IMR-90 (cell line): ENCODE measurements around the gene TUBD1. TPM values are rescaled to one million over a fixed set of nuclear protein-coding genes. Genes with fewer than 3 reads are reported as not detected.
A peak's percentile ranks its signal among the peaks of the same experiment; 100 is the strongest.

Source experiments
- ATAC-seq: fragments of 200-7000 bp; cut with Tn5 transposase; 2 replicates; pipeline ENCODE4 v1.9.1; 2020; ENCODE audit warnings: low read depth, mild to moderate bottlenecking, moderate library complexity
- BruUV-seq: library from RNA; stranded (reverse); fragments of 400-500 nt; replicated peaks from 2 replicates; lab custom pipeline; 2021; lab: Mats Ljungman, UMichigan
- CTCF ChIA-PET: fragments of 300-600 bp; formaldehyde crosslinking; extraction: SDS; loops from one replicate; lab custom pipeline; 2021; ENCODE audit warnings: antibody characterized with exemption; lab: Yijun Ruan, JAX
- POLR2A ChIA-PET: fragments of 300-600 bp; sonication (Branson Sonifier 250); formaldehyde crosslinking; loops from one replicate; lab custom pipeline; 2022; ENCODE audit warnings: antibody characterized with exemption; ENCODE audit not compliant: unreplicated experiment; lab: Charles Lee
- DNase-seq: peaks from one replicate; pipeline ENCODE4 v3.0.0; 2013
- H2AFZ ChIP-seq: replicated peaks from 2 replicates; pipeline ENCODE3; 2013; ENCODE audit warnings: low read length, mild to moderate bottlenecking; ENCODE audit not compliant: poor library complexity
- H2AK5ac ChIP-seq: 2 replicates; pipeline ENCODE4 v1.6.1; 2013; ENCODE audit warnings: low read depth, low read length, inconsistent platforms
- H2AK9ac ChIP-seq: replicated peaks from 2 replicates; pipeline ENCODE3; 2013; ENCODE audit warnings: mild to moderate bottlenecking, low read depth, low read length, moderate library complexity; ENCODE audit not compliant: poor library complexity
- H2BK120ac ChIP-seq: 2 replicates; pipeline ENCODE4 v1.6.1; 2013; ENCODE audit warnings: low read depth, low read length, inconsistent platforms
- H2BK15ac ChIP-seq: 3 replicates; pipeline ENCODE4 v1.6.1; 2013; ENCODE audit warnings: low read depth, low read length, inconsistent platforms
- H2BK20ac ChIP-seq: 2 replicates; pipeline ENCODE4 v1.6.1; 2013; ENCODE audit warnings: low read depth, mild to moderate bottlenecking, inconsistent platforms, low read length, moderate library complexity
- H2BK5ac ChIP-seq: 2 replicates; pipeline ENCODE4 v1.6.1; 2013; ENCODE audit warnings: mild to moderate bottlenecking, low read depth, low read length, inconsistent platforms; ENCODE audit not compliant: poor library complexity, severe bottlenecking
- H3K14ac ChIP-seq: replicated peaks from 2 replicates; pipeline ENCODE4 v1.6.1; 2013; ENCODE audit warnings: low read depth, low read length, inconsistent platforms
- H3K18ac ChIP-seq: 2 replicates; pipeline ENCODE4 v1.6.1; 2013; ENCODE audit warnings: low read depth, low read length, control low read depth
- H3K23ac ChIP-seq: 2 replicates; pipeline ENCODE4 v1.6.1; 2013; ENCODE audit warnings: low read depth, low read length, inconsistent platforms
- H3K27ac ChIP-seq: 2 replicates; pipeline ENCODE4 v1.5.1; 2013; ENCODE audit warnings: mild to moderate bottlenecking, control low read depth, low read length; ENCODE audit not compliant: insufficient read depth
- H3K27me3 ChIP-seq: 2 replicates; pipeline ENCODE4 v1.6.1; 2013; ENCODE audit warnings: low read length; ENCODE audit not compliant: control insufficient read depth, insufficient read depth
- H3K36me3 ChIP-seq: 2 replicates; pipeline ENCODE4 v1.6.1; 2013; ENCODE audit warnings: low read length, mixed read lengths; ENCODE audit not compliant: control insufficient read depth, insufficient read depth
- H3K4ac ChIP-seq: 2 replicates; pipeline ENCODE4 v1.6.1; 2013; ENCODE audit warnings: low read depth, low read length, inconsistent platforms
- H3K4me1 ChIP-seq: 2 replicates; pipeline ENCODE4 v1.6.1; 2013; ENCODE audit warnings: low read length, mixed read lengths; ENCODE audit not compliant: control insufficient read depth, insufficient read depth
- H3K4me2 ChIP-seq: 2 replicates; pipeline ENCODE4 v1.6.1; 2013; ENCODE audit warnings: low read depth, mild to moderate bottlenecking, control low read depth, low read length, moderate library complexity
- H3K4me3 ChIP-seq: 2 replicates; pipeline ENCODE4 v1.5.1; 2013; ENCODE audit warnings: low read depth, mild to moderate bottlenecking, control low read depth, low read length, moderate library complexity; ENCODE audit not compliant: insufficient read depth
- H3K56ac ChIP-seq: 2 replicates; pipeline ENCODE4 v1.6.1; 2013; ENCODE audit warnings: low read length, inconsistent platforms; ENCODE audit not compliant: insufficient read depth; ENCODE audit errors: extremely low read depth
- H3K79me1 ChIP-seq, 2 experiments: 2 replicates each; pipeline ENCODE4 v1.6.1; 2013; ENCODE audit warnings: low read length in 2 of 2, inconsistent platforms in 1 of 2, low read depth in 1 of 2
- H3K9ac ChIP-seq: 2 replicates; pipeline ENCODE4 v1.6.1; 2013; ENCODE audit warnings: low read depth, low read length, control low read depth
- H3K9me1 ChIP-seq: 2 replicates; pipeline ENCODE4 v1.6.1; 2013; ENCODE audit warnings: low read length, inconsistent platforms; ENCODE audit not compliant: insufficient read depth
- H3K9me3 ChIP-seq: 2 replicates; pipeline ENCODE4 v1.6.1; 2013; ENCODE audit warnings: low read length; ENCODE audit not compliant: control insufficient read depth, insufficient read depth
- H4K20me1 ChIP-seq: 2 replicates; pipeline ENCODE4 v1.6.1; 2013; ENCODE audit warnings: low read length, inconsistent platforms; ENCODE audit not compliant: insufficient read depth
- H4K5ac ChIP-seq: 2 replicates; pipeline ENCODE4 v1.6.1; 2013; ENCODE audit warnings: mild to moderate bottlenecking, low read depth, low read length, control low read depth
- H4K8ac ChIP-seq, 2 experiments: 2 replicates each; pipeline ENCODE4 v1.6.1; 2013; ENCODE audit warnings: low read depth in 2 of 2, low read length in 2 of 2, control low read depth in 1 of 2, inconsistent platforms in 1 of 2
- H4K91ac ChIP-seq: 2 replicates; pipeline ENCODE4 v1.6.1; 2013; ENCODE audit warnings: low read depth, low read length, inconsistent platforms; ENCODE audit not compliant: insufficient read depth
- BHLHE40 ChIP-seq: fragments of 150-350 bp; IDR thresholded peaks from 2 replicates; pipeline ENCODE4 v1.6.1; 2016; ENCODE audit warnings: mild to moderate bottlenecking, low read depth, low read length
- CHD1 ChIP-seq: IDR thresholded peaks from 2 replicates; pipeline ENCODE4 v1.6.1; 2012; ENCODE audit warnings: low read depth, low read length, improper control_type of control experiment
- FOS ChIP-seq: fragments of 150-350 bp; IDR thresholded peaks from 2 replicates; pipeline ENCODE4 v1.6.1; 2016; ENCODE audit warnings: low read depth, low read length
- MAFK ChIP-seq: IDR thresholded peaks from 2 replicates; pipeline ENCODE4 v1.6.1; 2012; ENCODE audit warnings: low read depth, low read length, improper control_type of control experiment
- MAZ ChIP-seq: IDR thresholded peaks from 2 replicates; pipeline ENCODE4 v1.6.1; 2012; ENCODE audit warnings: low read depth, mild to moderate bottlenecking, low read length, improper control_type of control experiment, moderate library complexity, borderline replicate concordance
- MXI1 ChIP-seq: IDR thresholded peaks from 2 replicates; pipeline ENCODE4 v1.6.1; 2012; ENCODE audit warnings: low read depth, mild to moderate bottlenecking, low read length, moderate library complexity, borderline replicate concordance
- NFE2L2 ChIP-seq: fragments of 150-350 bp; IDR thresholded peaks from 2 replicates; pipeline ENCODE4 v1.6.1; 2016; ENCODE audit warnings: low read depth, mild to moderate bottlenecking, low read length
- RAD21 ChIP-seq: IDR thresholded peaks from 2 replicates; pipeline ENCODE4 v1.6.1; 2012; ENCODE audit warnings: low read length, improper control_type of control experiment
- RCOR1 ChIP-seq: IDR thresholded peaks from 2 replicates; pipeline ENCODE4 v1.6.1; 2012; ENCODE audit warnings: mild to moderate bottlenecking, low read length, improper control_type of control experiment; ENCODE audit not compliant: insufficient replicate concordance
- RFX5 ChIP-seq: IDR thresholded peaks from 2 replicates; pipeline ENCODE4 v1.8.0; 2012; ENCODE audit warnings: low read depth, mild to moderate bottlenecking, low read length, moderate library complexity
- SMC3 ChIP-seq: fragments of 150-350 bp; IDR thresholded peaks from 2 replicates; pipeline ENCODE4 v1.6.1; 2016; ENCODE audit warnings: low read depth, mild to moderate bottlenecking, antibody characterized with exemption, low read length, moderate library complexity
- WGBS, 2 experiments: methylation state at CpG; one replicate each; pipeline versions ENCODE4 v1.1.5 to v1.1.7; 2013; ENCODE audit warnings: missing lambda C conversion rate in 2 of 2; ENCODE audit not compliant: insufficient read length in 1 of 2; ENCODE audit errors: extremely low coverage in 2 of 2; 5-methylcytosine and 5-hydroxymethylcytosine counted together
- dilution Hi-C: fragments of 300-500 bp; cut with HindIII; formaldehyde crosslinking; loops from one replicate; pipeline ENCODE4 v1.14.3; 2018; ENCODE audit warnings: low sequenced_read_pairs; ENCODE audit not compliant: unreplicated experiment
- in situ Hi-C: fragments of 300-500 bp; cut with MboI; formaldehyde crosslinking; loops from 3 replicates; pipeline ENCODE4 v1.14.3; 2019; ENCODE audit warnings: low sequenced_read_pairs, inconsistent platforms, mixed read lengths
- intact Hi-C: fragments of 100-400 bp; cut with micrococcal nuclease; formaldehyde crosslinking; loops from 2 replicates; pipeline ENCODE4 v1.10.0; 2022
- polyA plus RNA-seq, 3 experiments: library from polyadenylated mRNA; depleted of rRNA; stranded (reverse); fragments of >200 nt; gene quantifications; 2 replicates each; pipeline ENCODE4 v1.2.3, GENCODE V29; 2012; ENCODE audit warnings: low replicate concordance in 1 of 3
- total RNA-seq: library from RNA; depleted of rRNA; stranded (reverse); fragments of >200 nt; gene quantifications from 2 replicates; pipeline ENCODE4 v1.2.3, GENCODE V29; 2012
- TF ChIP-seq, protein P1 (sequence below): fragments of 150-350 bp; IDR thresholded peaks from 2 replicates; pipeline ENCODE4 v1.6.1; 2016; ENCODE audit warnings: low read depth, mild to moderate bottlenecking, low read length, moderate library complexity, borderline replicate concordance
- TF ChIP-seq, protein P2 (sequence below): conservative IDR thresholded peaks from 2 replicates; pipeline ENCODE4 v1.5.1; 2012; ENCODE audit warnings: mild to moderate bottlenecking, low read depth, low read length, improper control_type of control experiment
- TF ChIP-seq, protein P3 (sequence below): fragments of 150-350 bp; IDR thresholded peaks from 2 replicates; pipeline ENCODE4 v1.6.1; 2017; ENCODE audit warnings: mild to moderate bottlenecking, antibody characterized with exemption, low read length, low read depth

The TUBD1 gene
- total and polyA plus RNA-seq, 2 of the 4 experiments (the other 2 are of a cell fraction) = 2.2 to 4.7 TPM

DNA sequence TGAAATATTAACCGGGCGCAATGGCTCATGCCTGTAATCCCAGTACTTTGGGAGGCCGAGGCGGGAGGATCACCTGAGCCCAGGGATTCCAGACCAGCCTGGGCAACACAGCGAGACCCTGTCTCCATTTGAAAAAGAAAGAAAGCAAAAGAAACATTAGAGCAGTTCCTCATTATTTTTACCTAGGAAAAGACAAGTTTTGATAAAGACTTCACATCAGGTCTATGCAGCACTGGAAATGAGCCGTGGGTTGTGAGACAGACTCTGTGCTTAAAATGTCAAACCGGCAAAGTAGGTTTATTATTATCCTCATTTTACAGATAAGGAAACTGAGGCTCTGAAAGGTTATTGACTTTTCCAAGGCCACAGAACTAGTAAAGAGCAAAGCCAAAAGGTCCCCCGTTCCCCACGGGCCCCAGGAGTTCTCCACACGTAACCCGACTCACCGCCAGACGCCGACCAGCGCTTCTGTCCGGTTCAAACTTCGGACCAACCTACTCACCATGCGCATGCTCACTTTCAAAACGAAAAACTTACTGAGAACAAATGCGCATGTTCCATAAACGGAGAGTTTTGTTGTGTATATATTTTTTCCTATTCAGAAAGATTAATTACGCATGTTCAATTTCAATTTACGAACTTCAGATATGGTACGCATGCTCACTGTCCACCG lies 356 bp downstream of the TUBD1 start:
- Histone ChIP-seq H3K4me3 (peak overlapping the region; percentile 44), H3K4me2 (peak overlapping the region; percentile 64), H2AK5ac (no peak overlapping the region), H3K79me1 (peaks cover 2 to 48% of the 10 kb centered on the region in 2 experiments; a peak in 3 of 4 replicates), H4K20me1 (peaks cover 9% of the 10 kb centered on the region; the same call in 1 of the 2 replicates), H2BK5ac (peak overlapping the region; percentile 40), H2BK15ac (no peak overlapping the region), H3K4ac (no peak overlapping the region), H4K5ac (no peak overlapping the region), H3K4me1 (peaks cover 2% of the 10 kb centered on the region; the same call in 1 of the 2 replicates), H3K9ac (peak overlapping the region; percentile 23), H3K9me1 (0 out of 2 replicates have a peak, but pooled peaks cover 6% of the 10 kb centered on the region), H2BK20ac (no peak overlapping the region), H3K14ac (peak overlapping the region; percentile 30; the same call in 1 of the 2 replicates), H4K8ac (peak overlapping the region; percentile 1 to 71; a peak in 1 of 4 replicates), H3K9me3 (no peaks in the 10 kb centered on the region), H2AK9ac (peak overlapping the region; percentile 91), H3K23ac (peak overlapping the region; percentile 42; the same call in 1 of the 2 replicates), H3K27me3 (no peaks in the 10 kb centered on the region), H2BK120ac (no peak overlapping the region), H4K91ac (no peak overlapping the region), H2AFZ (peak overlapping the region; percentile 97), H3K27ac (peak overlapping the region; percentile 3; the same call in 1 of the 2 replicates), H3K18ac (no peak overlapping the region), H3K56ac (peak overlapping the region; percentile 75), H3K36me3 (no peaks in the 10 kb centered on the region; the same call in 1 of the 2 replicates)
- no peak for DNase-seq
- intact Hi-C loops = no loop called here
- ATAC-seq = peak; percentile 76
- POLR2A ChIA-PET = interaction anchor here (0.6 kb wide), 1 partner anchor 122 kb away, joined by 3 read pairs; no protein-coding TSS in a partner anchor
- TSS peak; percentile 78 for BruUV-seq
- CTCF ChIA-PET = no interaction called here
- in situ Hi-C loops = no loop called here
- dilution Hi-C loops = no loop called here
- 35% methylated on average over 6 of the region's 25 CpGs; no CpG with 5 or more reads in 1 of the 2 experiments for WGBS, 2 experiments
- TF ChIP-seq NFE2L2 = no peak
- TF ChIP-seq, protein P1, sequence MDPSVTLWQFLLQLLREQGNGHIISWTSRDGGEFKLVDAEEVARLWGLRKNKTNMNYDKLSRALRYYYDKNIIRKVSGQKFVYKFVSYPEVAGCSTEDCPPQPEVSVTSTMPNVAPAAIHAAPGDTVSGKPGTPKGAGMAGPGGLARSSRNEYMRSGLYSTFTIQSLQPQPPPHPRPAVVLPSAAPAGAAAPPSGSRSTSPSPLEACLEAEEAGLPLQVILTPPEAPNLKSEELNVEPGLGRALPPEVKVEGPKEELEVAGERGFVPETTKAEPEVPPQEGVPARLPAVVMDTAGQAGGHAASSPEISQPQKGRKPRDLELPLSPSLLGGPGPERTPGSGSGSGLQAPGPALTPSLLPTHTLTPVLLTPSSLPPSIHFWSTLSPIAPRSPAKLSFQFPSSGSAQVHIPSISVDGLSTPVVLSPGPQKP = no peak
- TF ChIP-seq SMC3 = no peak
- TF ChIP-seq BHLHE40 = no peak
- TF ChIP-seq FOS = no peak
- no peak for TF ChIP-seq RCOR1
- no peak for TF ChIP-seq MAZ
- TF ChIP-seq, protein P2, sequence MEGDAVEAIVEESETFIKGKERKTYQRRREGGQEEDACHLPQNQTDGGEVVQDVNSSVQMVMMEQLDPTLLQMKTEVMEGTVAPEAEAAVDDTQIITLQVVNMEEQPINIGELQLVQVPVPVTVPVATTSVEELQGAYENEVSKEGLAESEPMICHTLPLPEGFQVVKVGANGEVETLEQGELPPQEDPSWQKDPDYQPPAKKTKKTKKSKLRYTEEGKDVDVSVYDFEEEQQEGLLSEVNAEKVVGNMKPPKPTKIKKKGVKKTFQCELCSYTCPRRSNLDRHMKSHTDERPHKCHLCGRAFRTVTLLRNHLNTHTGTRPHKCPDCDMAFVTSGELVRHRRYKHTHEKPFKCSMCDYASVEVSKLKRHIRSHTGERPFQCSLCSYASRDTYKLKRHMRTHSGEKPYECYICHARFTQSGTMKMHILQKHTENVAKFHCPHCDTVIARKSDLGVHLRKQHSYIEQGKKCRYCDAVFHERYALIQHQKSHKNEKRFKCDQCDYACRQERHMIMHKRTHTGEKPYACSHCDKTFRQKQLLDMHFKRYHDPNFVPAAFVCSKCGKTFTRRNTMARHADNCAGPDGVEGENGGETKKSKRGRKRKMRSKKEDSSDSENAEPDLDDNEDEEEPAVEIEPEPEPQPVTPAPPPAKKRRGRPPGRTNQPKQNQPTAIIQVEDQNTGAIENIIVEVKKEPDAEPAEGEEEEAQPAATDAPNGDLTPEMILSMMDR = no peak
- no peak for TF ChIP-seq CHD1
- TF ChIP-seq, protein P3, sequence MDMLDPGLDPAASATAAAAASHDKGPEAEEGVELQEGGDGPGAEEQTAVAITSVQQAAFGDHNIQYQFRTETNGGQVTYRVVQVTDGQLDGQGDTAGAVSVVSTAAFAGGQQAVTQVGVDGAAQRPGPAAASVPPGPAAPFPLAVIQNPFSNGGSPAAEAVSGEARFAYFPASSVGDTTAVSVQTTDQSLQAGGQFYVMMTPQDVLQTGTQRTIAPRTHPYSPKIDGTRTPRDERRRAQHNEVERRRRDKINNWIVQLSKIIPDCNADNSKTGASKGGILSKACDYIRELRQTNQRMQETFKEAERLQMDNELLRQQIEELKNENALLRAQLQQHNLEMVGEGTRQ = no peak
- no peak for TF ChIP-seq RFX5
- no peak for TF ChIP-seq MAFK
- TF ChIP-seq MXI1 = peak; percentile 13; the same call in 1 of the 2 replicates
- no peak for TF ChIP-seq RAD21
